ENCODE results near the gene CIAO3. TPM values are rescaled to one million over a fixed set of nuclear protein-coding genes. Genes with fewer than 3 reads are reported as not detected.
A peak's percentile ranks its signal among the peaks of the same experiment; 100 is the strongest.
"Not testable (repeated sequence)": the region's sequence is repeated elsewhere in the genome, so short reads cannot be mapped to it uniquely, and the experiment has no call there.

CIAO3 gene
- total RNA-seq, 1 experiment from 2014 or later = 32.8 TPM

DNA sequence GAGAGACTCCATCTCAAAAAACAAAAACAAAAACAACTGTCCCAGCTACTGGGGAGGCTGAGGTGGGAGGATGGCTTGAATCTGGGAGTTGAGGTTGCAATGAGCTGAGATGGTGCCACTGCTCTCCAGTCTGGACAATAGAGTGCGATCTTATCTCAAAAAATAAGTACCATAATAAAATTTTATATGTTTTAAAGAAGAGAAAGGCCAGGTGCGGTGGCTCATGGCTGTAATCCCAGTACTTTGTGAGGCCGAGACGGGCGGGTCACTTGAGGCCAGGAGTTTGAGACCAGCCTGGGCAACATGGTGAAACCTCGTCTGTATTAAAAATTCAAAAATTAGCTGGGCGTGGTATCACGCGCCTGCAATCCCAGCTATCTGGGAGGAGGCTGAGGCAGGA lies 36.0 kb upstream of the CIAO3 start:
- Histone ChIP-seq H3K4me3 (replicated peaks in 1 of 2; ENCODE audit: low read depth in 1 of 2, low read length in 2 of 2) (no peak overlapping the region), H3K27ac (ENCODE audit: low read depth, low read length) (peak overlapping the region; percentile 18; the same call in 1 of the 2 replicates), H3K79me2 (ENCODE audit: insufficient read depth, low read length) (no peaks in the 10 kb centered on the region), H3K4me2 (ENCODE audit: low read length) (peak overlapping the region; percentile 50; the same call in 1 of the 2 replicates), H3K4me1 (ENCODE audit: control insufficient read depth in 1 of 2, insufficient read depth in 2 of 2, low read length in 2 of 2) (peaks cover 36 to 55% of the 10 kb centered on the region in 2 experiments), H4K20me1 (ENCODE audit: insufficient read depth) (no peaks in the 10 kb centered on the region), H3K9me3 (ENCODE audit: control insufficient read depth in 1 of 2, insufficient read depth in 1 of 2, low read depth in 1 of 2, low read length in 2 of 2) (no peaks in the 10 kb centered on the region), H3K9me2 (ENCODE audit: insufficient read depth) (no peaks in the 10 kb centered on the region), H3K27me3 (ENCODE audit: insufficient read depth, low read length) (no peaks in the 10 kb centered on the region), H3K9ac (ENCODE audit: low read length) (no peak overlapping the region), H2AFZ (ENCODE audit: low read depth, low read length, poor library complexity, severe bottlenecking) (no peak overlapping the region), H3K36me3 (ENCODE audit: control insufficient read depth in 1 of 2, insufficient read depth in 2 of 2, low read length in 2 of 2) (no peaks in the 10 kb centered on the region)
- no TSS peak for BruUV-seq (replicated peaks)
- TF ChIP-seq, protein P1, sequence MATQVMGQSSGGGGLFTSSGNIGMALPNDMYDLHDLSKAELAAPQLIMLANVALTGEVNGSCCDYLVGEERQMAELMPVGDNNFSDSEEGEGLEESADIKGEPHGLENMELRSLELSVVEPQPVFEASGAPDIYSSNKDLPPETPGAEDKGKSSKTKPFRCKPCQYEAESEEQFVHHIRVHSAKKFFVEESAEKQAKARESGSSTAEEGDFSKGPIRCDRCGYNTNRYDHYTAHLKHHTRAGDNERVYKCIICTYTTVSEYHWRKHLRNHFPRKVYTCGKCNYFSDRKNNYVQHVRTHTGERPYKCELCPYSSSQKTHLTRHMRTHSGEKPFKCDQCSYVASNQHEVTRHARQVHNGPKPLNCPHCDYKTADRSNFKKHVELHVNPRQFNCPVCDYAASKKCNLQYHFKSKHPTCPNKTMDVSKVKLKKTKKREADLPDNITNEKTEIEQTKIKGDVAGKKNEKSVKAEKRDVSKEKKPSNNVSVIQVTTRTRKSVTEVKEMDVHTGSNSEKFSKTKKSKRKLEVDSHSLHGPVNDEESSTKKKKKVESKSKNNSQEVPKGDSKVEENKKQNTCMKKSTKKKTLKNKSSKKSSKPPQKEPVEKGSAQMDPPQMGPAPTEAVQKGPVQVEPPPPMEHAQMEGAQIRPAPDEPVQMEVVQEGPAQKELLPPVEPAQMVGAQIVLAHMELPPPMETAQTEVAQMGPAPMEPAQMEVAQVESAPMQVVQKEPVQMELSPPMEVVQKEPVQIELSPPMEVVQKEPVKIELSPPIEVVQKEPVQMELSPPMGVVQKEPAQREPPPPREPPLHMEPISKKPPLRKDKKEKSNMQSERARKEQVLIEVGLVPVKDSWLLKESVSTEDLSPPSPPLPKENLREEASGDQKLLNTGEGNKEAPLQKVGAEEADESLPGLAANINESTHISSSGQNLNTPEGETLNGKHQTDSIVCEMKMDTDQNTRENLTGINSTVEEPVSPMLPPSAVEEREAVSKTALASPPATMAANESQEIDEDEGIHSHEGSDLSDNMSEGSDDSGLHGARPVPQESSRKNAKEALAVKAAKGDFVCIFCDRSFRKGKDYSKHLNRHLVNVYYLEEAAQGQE (IDR thresholded peaks at IDR 0.05; ENCODE audit: low read depth) = no peak
- TF ChIP-seq FOSL1 (IDR thresholded peaks at IDR 0.05; ENCODE audit: low read depth) (no peak), RAD21 (IDR thresholded peaks at IDR 0.05; ENCODE audit: low read depth) (no peak), TCF7L2 (IDR thresholded peaks at IDR 0.05; ENCODE audit: borderline replicate concordance, extremely low read depth, insufficient read depth, insufficient read length) (no peak), ZFX (IDR thresholded peaks at IDR 0.05) (no peak), ZNF274 (IDR thresholded peaks at IDR 0.05; ENCODE audit: low read depth, low read length) (no peak), SIN3A (IDR thresholded peaks at IDR 0.05; ENCODE audit: low read depth) (no peak)
- TF ChIP-seq, protein P2, sequence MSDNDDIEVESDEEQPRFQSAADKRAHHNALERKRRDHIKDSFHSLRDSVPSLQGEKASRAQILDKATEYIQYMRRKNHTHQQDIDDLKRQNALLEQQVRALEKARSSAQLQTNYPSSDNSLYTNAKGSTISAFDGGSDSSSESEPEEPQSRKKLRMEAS (IDR thresholded peaks at IDR 0.05) = no peak
- ChIA-PET CTCF (interaction anchor here (0.7 to 1.3 kb wide), 2 partner anchors 9 to 57 kb away, joined by 3 to 4 read pairs; no protein-coding TSS in a partner anchor), POLR2A (interaction anchor here (0.6 to 0.7 kb wide), 2 partner anchors 16 to 57 kb away, joined by 3 read pairs; no protein-coding TSS in a partner anchor), RAD21 (ENCODE audit: low non-redundant PET in 1 of 2, low total read pairs in 2 of 2, uncharacterized antibody in 2 of 2, unreplicated experiment in 2 of 2) (no interaction called here)
- no peak for ATAC-seq
- intact Hi-C loops (cut with micrococcal nuclease) = no loop called here
- DNase-seq (ENCODE audit: low read depth, low spot score) = no peak

DNA sequence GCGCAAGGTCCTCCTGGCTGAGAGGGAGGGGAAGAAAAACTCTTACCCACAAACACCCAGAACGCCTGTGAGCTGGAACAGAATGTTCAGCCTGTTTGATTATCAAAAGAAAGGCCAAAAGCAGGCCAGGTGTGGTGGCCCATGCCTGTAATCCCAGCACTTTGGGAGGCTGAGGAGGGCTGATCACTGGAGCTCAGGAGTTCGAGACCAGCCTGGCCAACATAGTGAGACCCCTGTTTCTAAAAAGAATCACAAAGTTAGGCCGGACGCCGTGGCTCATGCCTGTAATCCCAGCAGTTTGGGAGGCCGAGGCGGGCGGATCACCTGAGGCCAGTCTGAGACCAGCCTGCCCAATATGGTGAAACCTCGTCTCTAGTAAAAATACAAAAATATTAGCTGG lies 35.5 kb upstream of the CIAO3 start:
- H3K4me1 ChIP-seq (ENCODE audit: control insufficient read depth in 1 of 2, insufficient read depth in 2 of 2, low read length in 2 of 2) = peaks cover 36 to 55% of the 10 kb centered on the region in 2 experiments
- CTCF ChIA-PET = interaction anchor here (0.7 to 1.3 kb wide), 2 partner anchors 9 to 57 kb away, joined by 3 to 4 read pairs; no protein-coding TSS in a partner anchor
- DNase-seq (ENCODE audit: low read depth, low spot score); H3K9me2 ChIP-seq (ENCODE audit: insufficient read depth); H2AFZ ChIP-seq (ENCODE audit: low read depth, low read length, poor library complexity, severe bottlenecking); H3K27me3 ChIP-seq (ENCODE audit: insufficient read depth, low read length); H3K27ac ChIP-seq (ENCODE audit: low read depth, low read length); H4K20me1 ChIP-seq (ENCODE audit: insufficient read depth); BruUV-seq (replicated peaks); H3K36me3 ChIP-seq (ENCODE audit: control insufficient read depth in 1 of 2, insufficient read depth in 2 of 2, low read length in 2 of 2); RAD21 ChIA-PET (ENCODE audit: low non-redundant PET in 1 of 2, low total read pairs in 2 of 2, uncharacterized antibody in 2 of 2, unreplicated experiment in 2 of 2); H3K4me2 ChIP-seq (ENCODE audit: low read length); H3K9ac ChIP-seq (ENCODE audit: low read length); H3K79me2 ChIP-seq (ENCODE audit: insufficient read depth, low read length); ATAC-seq; intact Hi-C loops (cut with micrococcal nuclease); POLR2A ChIA-PET; H3K4me3 ChIP-seq (replicated peaks in 1 of 2; ENCODE audit: low read depth in 1 of 2, low read length in 2 of 2); H3K9me3 ChIP-seq (ENCODE audit: control insufficient read depth in 1 of 2, insufficient read depth in 1 of 2, low read depth in 1 of 2, low read length in 2 of 2): not testable (repeated sequence)
